ENCODE measurements around the gene RBL2. TPM values are rescaled to one million over a fixed set of nuclear protein-coding genes. Genes with fewer than 3 reads are reported as not detected.

The RBL2 gene
- total and polyA plus RNA-seq, 2 donors (not counting 1 experiment from before 2014, with no cell fraction given), result 70.7 to 171 TPM

DNA sequence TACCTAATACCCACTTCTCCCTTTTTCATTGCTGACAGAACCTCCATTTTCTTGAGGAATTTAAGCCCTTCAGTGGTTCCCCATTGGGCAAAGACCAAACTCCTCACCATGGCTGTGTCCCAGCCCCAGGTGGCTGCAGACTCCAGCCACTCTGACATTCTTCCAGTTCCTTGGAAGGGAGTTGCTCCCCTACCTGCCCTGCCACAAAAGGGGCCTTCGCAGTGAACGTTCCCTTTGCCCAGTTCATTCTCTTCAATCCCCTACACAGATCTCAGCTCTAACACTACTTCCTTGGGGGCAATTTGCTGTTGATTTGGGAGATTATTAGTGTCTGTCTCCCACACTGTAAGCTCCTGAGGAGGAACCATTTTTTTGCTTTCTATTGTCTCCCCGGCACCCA lies 72.0 kb downstream of the RBL2 start:
- no peak overlapping the region for H3K27ac Mint-ChIP-seq
- no peak for ATAC-seq (ENCODE audit: low read depth)
- ChIA-PET POLR2A (interaction anchor here (0.6 kb wide), 1 partner anchor 49 kb away, joined by 8 read pairs; no protein-coding TSS in a partner anchor), CTCF (no interaction called here)
- no peak overlapping the region for H3K4me2 ChIP-seq (replicated peaks; ENCODE audit: low read depth, low read length, poor library complexity, severe bottlenecking)
- H3K4me3 Mint-ChIP-seq, result no peak overlapping the region
- peaks cover 42% of the 10 kb centered on the region for H3K4me1 Mint-ChIP-seq
- peaks cover 28 to 33% of the 10 kb centered on the region in 2 donors for H3K4me1 ChIP-seq (ENCODE audit: control insufficient read depth in 2 of 2, insufficient read depth in 2 of 2, low read length in 2 of 2)
- peaks cover 16% of the 10 kb centered on the region for H3K79me2 ChIP-seq (ENCODE audit: control insufficient read depth, insufficient read depth, low read length)
- H3K27ac ChIP-seq (ENCODE audit: low read length in 2 of 2), result no peak overlapping the region
- no peaks in the 10 kb centered on the region for H3K27me3 ChIP-seq (replicated peaks in 1 of 4; ENCODE audit: control extremely low read depth in 1 of 4, control insufficient read depth in 3 of 4, insufficient read depth in 4 of 4, low read length in 3 of 4)
- H3K4me3 ChIP-seq (ENCODE audit: control extremely low read depth in 1 of 5, extremely low read depth in 1 of 5, insufficient read depth in 1 of 5, low read depth in 2 of 5, low read length in 4 of 5), result no peak overlapping the region
- WGBS (ENCODE audit: insufficient coverage), result no CpG with 5 or more reads among the region's 3 CpGs
- intact Hi-C loops (cut with micrococcal nuclease), result no loop called here
- no peaks in the 10 kb centered on the region for H3K27me3 Mint-ChIP-seq
- TF ChIP-seq, protein P1, sequence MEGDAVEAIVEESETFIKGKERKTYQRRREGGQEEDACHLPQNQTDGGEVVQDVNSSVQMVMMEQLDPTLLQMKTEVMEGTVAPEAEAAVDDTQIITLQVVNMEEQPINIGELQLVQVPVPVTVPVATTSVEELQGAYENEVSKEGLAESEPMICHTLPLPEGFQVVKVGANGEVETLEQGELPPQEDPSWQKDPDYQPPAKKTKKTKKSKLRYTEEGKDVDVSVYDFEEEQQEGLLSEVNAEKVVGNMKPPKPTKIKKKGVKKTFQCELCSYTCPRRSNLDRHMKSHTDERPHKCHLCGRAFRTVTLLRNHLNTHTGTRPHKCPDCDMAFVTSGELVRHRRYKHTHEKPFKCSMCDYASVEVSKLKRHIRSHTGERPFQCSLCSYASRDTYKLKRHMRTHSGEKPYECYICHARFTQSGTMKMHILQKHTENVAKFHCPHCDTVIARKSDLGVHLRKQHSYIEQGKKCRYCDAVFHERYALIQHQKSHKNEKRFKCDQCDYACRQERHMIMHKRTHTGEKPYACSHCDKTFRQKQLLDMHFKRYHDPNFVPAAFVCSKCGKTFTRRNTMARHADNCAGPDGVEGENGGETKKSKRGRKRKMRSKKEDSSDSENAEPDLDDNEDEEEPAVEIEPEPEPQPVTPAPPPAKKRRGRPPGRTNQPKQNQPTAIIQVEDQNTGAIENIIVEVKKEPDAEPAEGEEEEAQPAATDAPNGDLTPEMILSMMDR (IDR thresholded peaks at IDR 0.05), result no peak
- TF ChIP-seq EZH2 (IDR thresholded peaks at IDR 0.05; ENCODE audit: borderline replicate concordance, insufficient read depth, low read depth, low read length, poor library complexity, severe bottlenecking), result no peak
- no peaks in the 10 kb centered on the region for H3K36me3 ChIP-seq (replicated peaks in 1 of 2; ENCODE audit: control extremely low read depth in 1 of 2, control insufficient read depth in 1 of 2, extremely low read depth in 1 of 2, insufficient read depth in 2 of 2, low read length in 1 of 2)
- no peak for DNase-seq
- no peaks in the 10 kb centered on the region for H4K20me1 ChIP-seq (ENCODE audit: control insufficient read depth, insufficient read depth, low read length, poor library complexity, severe bottlenecking)
- no peaks in the 10 kb centered on the region for H3K9me3 ChIP-seq (ENCODE audit: control extremely low read depth in 1 of 3, control insufficient read depth in 2 of 3, insufficient read depth in 1 of 3, low read length in 2 of 3)
- no peak overlapping the region for H3K9ac ChIP-seq (ENCODE audit: low read length)
- H2AFZ ChIP-seq (ENCODE audit: insufficient read depth, low read depth, low read length, poor library complexity, severe bottlenecking), result no peak overlapping the region
- no peaks in the 10 kb centered on the region for H3K9me3 Mint-ChIP-seq (ENCODE audit: insufficient read depth)

DNA sequence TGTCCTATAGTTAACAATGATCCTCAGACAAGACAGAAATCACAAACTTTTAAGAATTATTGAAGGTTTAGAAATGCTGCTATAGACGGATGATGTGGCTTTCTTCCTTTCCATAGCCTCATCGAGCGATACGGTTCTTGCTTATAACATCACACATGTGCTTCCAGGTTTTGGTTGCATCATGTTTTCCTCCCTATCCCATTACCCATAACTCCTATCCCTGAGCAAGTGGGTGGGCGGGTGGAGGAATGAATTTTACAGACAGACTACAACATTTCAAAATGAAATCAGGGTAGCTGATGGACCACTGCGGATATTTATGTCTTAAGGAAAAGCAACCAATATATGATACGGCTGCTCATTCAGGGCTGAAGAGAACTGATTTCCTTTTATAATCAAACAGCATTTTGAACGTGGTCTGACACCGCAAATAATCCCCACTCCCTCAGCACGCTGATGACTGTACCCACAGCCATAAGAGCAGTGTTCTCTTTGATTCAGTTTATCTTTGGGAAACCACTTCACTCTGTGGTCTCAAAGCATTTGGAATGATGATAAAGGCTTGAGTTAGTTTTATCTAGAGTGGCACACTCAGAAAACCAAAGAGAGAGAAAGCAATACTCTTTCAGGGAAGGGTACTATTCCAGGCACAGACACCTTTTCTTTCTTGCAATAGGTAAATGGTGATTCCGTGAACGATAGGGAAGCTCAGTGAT lies 73.4 kb downstream of the RBL2 start:
- Histone ChIP-seq H3K27me3 (replicated peaks in 1 of 4; ENCODE audit: control extremely low read depth in 1 of 4, control insufficient read depth in 3 of 4, insufficient read depth in 4 of 4, low read length in 3 of 4) (no peaks in the 10 kb centered on the region), H3K27ac (ENCODE audit: low read length in 2 of 2) (no peak overlapping the region), H3K9me3 (ENCODE audit: control extremely low read depth in 1 of 3, control insufficient read depth in 2 of 3, insufficient read depth in 1 of 3, low read length in 2 of 3) (no peaks in the 10 kb centered on the region), H3K9ac (ENCODE audit: low read length) (no peak overlapping the region), H3K36me3 (replicated peaks in 1 of 2; ENCODE audit: control extremely low read depth in 1 of 2, control insufficient read depth in 1 of 2, extremely low read depth in 1 of 2, insufficient read depth in 2 of 2, low read length in 1 of 2) (no peaks in the 10 kb centered on the region), H3K79me2 (ENCODE audit: control insufficient read depth, insufficient read depth, low read length) (peaks cover 3% of the 10 kb centered on the region), H3K4me3 (ENCODE audit: control extremely low read depth in 1 of 5, extremely low read depth in 1 of 5, insufficient read depth in 1 of 5, low read depth in 2 of 5, low read length in 4 of 5) (no peak overlapping the region), H4K20me1 (ENCODE audit: control insufficient read depth, insufficient read depth, low read length, poor library complexity, severe bottlenecking) (no peaks in the 10 kb centered on the region), H3K4me1 (ENCODE audit: control insufficient read depth in 2 of 2, insufficient read depth in 2 of 2, low read length in 2 of 2) (peaks cover 19 to 23% of the 10 kb centered on the region in 2 donors), H3K4me2 (replicated peaks; ENCODE audit: low read depth, low read length, poor library complexity, severe bottlenecking) (no peak overlapping the region), H2AFZ (ENCODE audit: insufficient read depth, low read depth, low read length, poor library complexity, severe bottlenecking) (no peak overlapping the region)
- ChIA-PET CTCF (no interaction called here), POLR2A (no interaction called here)
- Mint-ChIP-seq H3K27me3 (no peaks in the 10 kb centered on the region), H3K27ac (no peak overlapping the region), H3K4me1 (peaks cover 31% of the 10 kb centered on the region), H3K4me3 (no peak overlapping the region), H3K9me3 (ENCODE audit: insufficient read depth) (no peaks in the 10 kb centered on the region)
- TF ChIP-seq, protein P1 (IDR thresholded peaks at IDR 0.05), result no peak
- TF ChIP-seq EZH2 (IDR thresholded peaks at IDR 0.05; ENCODE audit: borderline replicate concordance, insufficient read depth, low read depth, low read length, poor library complexity, severe bottlenecking), result no peak
- WGBS (ENCODE audit: insufficient coverage), result 100% methylated on average over 4 of the region's 12 CpGs
- intact Hi-C loops (cut with micrococcal nuclease), result no loop called here
- DNase-seq (no peak), ATAC-seq (ENCODE audit: low read depth) (no peak)

Data from B cell (primary cell).